B cell (primary cell): ENCODE results near the gene PRKACA. TPM values are rescaled to one million over a fixed set of nuclear protein-coding genes. Genes with fewer than 3 reads are reported as not detected.

Experiments
- ATAC-seq: fragments of 200-7000 bp; cut with Tn5 transposase; one replicate; pipeline ENCODE4 v1.10.0; 2021; ENCODE audit warnings: low read depth, mild to moderate bottlenecking, moderate number of reproducible peaks, moderate library complexity
- CTCF ChIA-PET: fragments of 350-600 bp; sonication (Branson Sonifier 250); formaldehyde crosslinking; loops from one replicate; lab custom pipeline; 2021; ENCODE audit warnings: antibody characterized with exemption, inconsistent platforms; lab: Charles Lee
- POLR2A ChIA-PET: fragments of 350-600 bp; sonication (Branson Sonifier 250); formaldehyde crosslinking; loops from one replicate; lab custom pipeline; 2021; ENCODE audit warnings: antibody characterized with exemption; lab: Charles Lee
- DNase-seq: peaks from one replicate; pipeline ENCODE4 v3.0.0; 2013
- H2AFZ ChIP-seq: 2 replicates; pipeline ENCODE4 v1.6.1; 2012; ENCODE audit warnings: mild to moderate bottlenecking, low read depth, low read length; ENCODE audit not compliant: insufficient read depth, poor library complexity, severe bottlenecking
- H3K27ac ChIP-seq, 2 donors: 1 replicate in 1 of 2; 2 replicates in 1 of 2; pipeline ENCODE4 v1.5.1; 2012 to 2013; ENCODE audit warnings: low read length in 2 of 2, mild to moderate bottlenecking in 2 of 2, moderate library complexity in 1 of 2
- H3K27me3 ChIP-seq, 4 experiments: fragments of 200-600 bp in 1 of 4; sonication (generic) in 1 of 4; replicated peaks in 1 of 4; 1 replicate in 2 of 4; 2 replicates in 2 of 4; pipeline versions ENCODE4 v1.6.1 to v1.7.0; 2013 to 2016; ENCODE audit warnings: low read length in 3 of 4, mild to moderate bottlenecking in 2 of 4, mixed read lengths in 1 of 4, moderate library complexity in 1 of 4; ENCODE audit not compliant: insufficient read depth in 4 of 4, control insufficient read depth in 3 of 4; ENCODE audit errors: control extremely low read depth in 1 of 4
- H3K36me3 ChIP-seq, 2 experiments: replicated peaks in 1 of 2; 1 replicate in 1 of 2; 2 replicates in 1 of 2; pipeline versions ENCODE4 v1.6.1 to v1.7.1; 2013; ENCODE audit warnings: low read length in 1 of 2; ENCODE audit not compliant: insufficient read depth in 2 of 2, control insufficient read depth in 1 of 2; ENCODE audit errors: control extremely low read depth in 1 of 2, extremely low read depth in 1 of 2
- H3K4me1 ChIP-seq, 2 donors: fragments of 200-600 bp in 1 of 2; sonication (generic) in 1 of 2; 1 replicate in 1 of 2; 2 replicates in 1 of 2; pipeline versions ENCODE4 v1.5.1 to v1.6.1; 2013 to 2017; ENCODE audit warnings: low read length in 2 of 2; ENCODE audit not compliant: control insufficient read depth in 2 of 2, insufficient read depth in 2 of 2
- H3K4me2 ChIP-seq: replicated peaks from 2 replicates; pipeline ENCODE3; 2012; ENCODE audit warnings: mild to moderate bottlenecking, low read depth, low read length; ENCODE audit not compliant: poor library complexity, severe bottlenecking
- H3K4me3 ChIP-seq, 5 experiments: fragments of 200-600 bp in 1 of 5; sonication (generic) in 1 of 5; 1 replicate in 3 of 5; 2 replicates in 2 of 5; pipeline versions ENCODE4 v1.5.1 to v1.7.0; 2011 to 2016; ENCODE audit warnings: low read length in 4 of 5, mild to moderate bottlenecking in 4 of 5, low read depth in 2 of 5, control low read depth in 1 of 5, moderate library complexity in 1 of 5; ENCODE audit not compliant: insufficient read depth in 1 of 5; ENCODE audit errors: control extremely low read depth in 1 of 5, extremely low read depth in 1 of 5
- H3K79me2 ChIP-seq: fragments of 200-600 bp; sonication (generic); one replicate; pipeline ENCODE4 v1.6.0; 2016; ENCODE audit warnings: low read length; ENCODE audit not compliant: control insufficient read depth, insufficient read depth
- H3K9ac ChIP-seq: fragments of 200-600 bp; sonication (generic); 2 replicates; pipeline ENCODE4 v1.6.1; 2017; ENCODE audit warnings: mild to moderate bottlenecking, low read length, moderate library complexity
- H3K9me3 ChIP-seq, 3 donors: one replicate each; pipeline versions ENCODE4 v1.6.1 to v1.7.1; 2013; ENCODE audit warnings: low read length in 2 of 3; ENCODE audit not compliant: control insufficient read depth in 2 of 3, insufficient read depth in 1 of 3; ENCODE audit errors: control extremely low read depth in 1 of 3
- H4K20me1 ChIP-seq: 2 replicates; pipeline ENCODE4 v1.6.0; 2012; ENCODE audit warnings: mild to moderate bottlenecking, low read length; ENCODE audit not compliant: insufficient read depth, control insufficient read depth, poor library complexity, severe bottlenecking
- H3K27ac Mint-ChIP-seq: one replicate; pipeline ENCODE4 v1.8.0; 2021; ENCODE audit warnings: mixed read lengths
- H3K27me3 Mint-ChIP-seq: one replicate; pipeline ENCODE4 v1.8.0; 2021; ENCODE audit warnings: mixed read lengths
- H3K4me1 Mint-ChIP-seq: one replicate; pipeline ENCODE4 v1.8.0; 2021; ENCODE audit warnings: mixed read lengths
- H3K4me3 Mint-ChIP-seq: one replicate; pipeline ENCODE4 v1.8.0; 2021; ENCODE audit warnings: mixed read lengths
- H3K9me3 Mint-ChIP-seq: one replicate; pipeline ENCODE4 v1.8.0; 2022; ENCODE audit warnings: mixed read lengths; ENCODE audit not compliant: insufficient read depth
- EZH2 ChIP-seq: IDR thresholded peaks from 2 replicates; pipeline ENCODE4 v1.6.1; 2012; ENCODE audit warnings: borderline replicate concordance, low read depth, mild to moderate bottlenecking, moderate library complexity, low read length; ENCODE audit not compliant: insufficient read depth, poor library complexity, severe bottlenecking
- WGBS: methylation state at CpG from one replicate; pipeline ENCODE4 v1.1.5; 2013; ENCODE audit warnings: missing lambda C conversion rate; ENCODE audit not compliant: insufficient coverage; 5-methylcytosine and 5-hydroxymethylcytosine counted together
- intact Hi-C: fragments of 100-400 bp; cut with micrococcal nuclease; formaldehyde crosslinking; loops from one replicate; pipeline ENCODE4 v1.10.0; 2022
- polyA plus RNA-seq: library from polyadenylated mRNA; depleted of rRNA; stranded (reverse); fragments of >200 nt; gene quantifications from 2 replicates; pipeline ENCODE4 v1.2.3, GENCODE V29; 2012
- total RNA-seq, 2 donors: library from RNA; stranded (reverse); fragments of 120-200 nt in 1 of 2; gene quantifications; 1 replicate in 1 of 2; 2 replicates in 1 of 2; pipeline versions ENCODE4 v1.2.3 to v1.2.4, GENCODE V29; 2013 to 2022
- TF ChIP-seq, protein P1 (sequence below): fragments of 200-600 bp; IDR thresholded peaks from one replicate; pipeline ENCODE4 v1.8.0; 2022; ENCODE audit warnings: antibody characterized with exemption, mild to moderate bottlenecking

Gene PRKACA
- total and polyA plus RNA-seq, 2 donors (not counting 1 experiment from before 2014, with no cell fraction given): 36.8 to 43.0 TPM

DNA sequence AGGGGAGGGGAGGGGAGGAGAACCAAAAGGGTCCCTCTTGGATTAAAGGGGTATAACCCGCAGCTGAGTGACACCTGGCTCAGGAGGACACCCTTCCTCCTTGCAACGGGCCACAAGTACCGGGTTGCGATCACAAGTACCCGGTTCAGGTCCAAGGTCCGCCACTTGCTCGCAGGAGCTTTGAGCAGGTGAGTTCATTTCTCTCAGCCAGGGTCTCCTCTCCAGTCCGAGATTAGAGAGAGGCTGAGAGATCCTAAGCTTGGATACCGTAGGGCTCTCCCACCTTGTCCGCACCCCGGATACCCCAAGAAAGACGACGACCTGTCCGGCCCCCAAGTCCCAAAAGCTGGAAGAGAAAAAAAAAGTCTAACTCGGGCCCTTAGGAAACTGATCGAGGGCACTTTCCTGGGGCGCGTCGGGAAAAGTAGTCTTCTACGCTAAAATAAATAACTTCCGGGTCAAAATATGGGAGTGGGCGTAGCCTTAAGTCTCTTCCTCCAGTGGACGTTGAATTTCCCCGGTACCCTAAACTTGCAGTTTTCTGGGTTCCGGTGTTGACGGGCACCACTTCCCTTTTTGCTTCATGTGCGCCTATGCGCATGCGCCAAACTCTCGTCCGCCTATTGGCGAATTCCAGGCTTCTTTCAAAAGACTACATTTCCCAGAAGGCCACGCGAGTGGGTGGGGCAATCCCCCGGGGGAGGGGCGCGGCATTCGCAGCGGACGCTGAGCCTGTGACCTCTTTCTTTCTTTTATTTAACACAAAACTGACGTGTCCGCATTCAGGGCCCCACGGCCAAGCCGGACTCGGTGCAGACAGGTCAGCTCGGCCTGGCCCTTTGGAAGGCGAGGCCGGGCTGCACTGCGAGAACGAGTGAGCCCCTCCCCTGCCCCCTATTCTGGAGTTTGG is 36.4 kb downstream of the PRKACA start:
- Mint-ChIP-seq H3K4me3 (peak overlapping the region; percentile 96), H3K27ac (peak overlapping the region; percentile 96), H3K4me1 (peaks cover 12% of the 10 kb centered on the region), H3K27me3 (no peaks in the 10 kb centered on the region), H3K9me3 (no peaks in the 10 kb centered on the region)
- H3K27me3 ChIP-seq: no peaks in the 10 kb centered on the region
- H3K4me2 ChIP-seq: peak overlapping the region; percentile 99
- POLR2A ChIA-PET: interaction anchor here (0.5 to 1.4 kb wide), 6 partner anchors 10 to 935 kb away, joined by 3 to 5 read pairs (median 4); partner anchors contain the start of genes IL27RA and RFX1
- peaks cover 4% of the 10 kb centered on the region for H3K79me2 ChIP-seq
- H3K4me3 ChIP-seq: peak overlapping the region; percentile 65 to 89 (median 77)
- no peaks in the 10 kb centered on the region for H3K36me3 ChIP-seq
- H2AFZ ChIP-seq: peak overlapping the region; percentile 91
- DNase-seq (peak; percentile 99), ATAC-seq (peak; percentile 91)
- H3K9ac ChIP-seq: peak overlapping the region; percentile 89
- no peaks in the 10 kb centered on the region for H3K9me3 ChIP-seq
- TF ChIP-seq EZH2: no peak
- TF ChIP-seq, protein P1, sequence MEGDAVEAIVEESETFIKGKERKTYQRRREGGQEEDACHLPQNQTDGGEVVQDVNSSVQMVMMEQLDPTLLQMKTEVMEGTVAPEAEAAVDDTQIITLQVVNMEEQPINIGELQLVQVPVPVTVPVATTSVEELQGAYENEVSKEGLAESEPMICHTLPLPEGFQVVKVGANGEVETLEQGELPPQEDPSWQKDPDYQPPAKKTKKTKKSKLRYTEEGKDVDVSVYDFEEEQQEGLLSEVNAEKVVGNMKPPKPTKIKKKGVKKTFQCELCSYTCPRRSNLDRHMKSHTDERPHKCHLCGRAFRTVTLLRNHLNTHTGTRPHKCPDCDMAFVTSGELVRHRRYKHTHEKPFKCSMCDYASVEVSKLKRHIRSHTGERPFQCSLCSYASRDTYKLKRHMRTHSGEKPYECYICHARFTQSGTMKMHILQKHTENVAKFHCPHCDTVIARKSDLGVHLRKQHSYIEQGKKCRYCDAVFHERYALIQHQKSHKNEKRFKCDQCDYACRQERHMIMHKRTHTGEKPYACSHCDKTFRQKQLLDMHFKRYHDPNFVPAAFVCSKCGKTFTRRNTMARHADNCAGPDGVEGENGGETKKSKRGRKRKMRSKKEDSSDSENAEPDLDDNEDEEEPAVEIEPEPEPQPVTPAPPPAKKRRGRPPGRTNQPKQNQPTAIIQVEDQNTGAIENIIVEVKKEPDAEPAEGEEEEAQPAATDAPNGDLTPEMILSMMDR: no peak
- intact Hi-C loops: loop anchor here (1.0 to 5.0 kb wide), 7 partner anchors 8 to 336 kb away; partner anchors contain the start of genes ASF1B, BRME1, CC2D1A and DDX39A
- peaks cover 14 to 18% of the 10 kb centered on the region in 2 donors for H3K4me1 ChIP-seq
- no peaks in the 10 kb centered on the region for H4K20me1 ChIP-seq
- CTCF ChIA-PET: interaction anchor here (0.8 to 4.2 kb wide), 10 partner anchors 9 to 333 kb away, joined by 3 to 22 read pairs (median 4); partner anchors contain the start of genes ASF1B and MISP3
- H3K27ac ChIP-seq: peak overlapping the region; percentile 72 to 89
- WGBS: under 1% methylated on average over 47 of the region's 50 CpGs
